Measurements from ENCODE around the gene STOML2.

The STOML2 gene

DNA sequence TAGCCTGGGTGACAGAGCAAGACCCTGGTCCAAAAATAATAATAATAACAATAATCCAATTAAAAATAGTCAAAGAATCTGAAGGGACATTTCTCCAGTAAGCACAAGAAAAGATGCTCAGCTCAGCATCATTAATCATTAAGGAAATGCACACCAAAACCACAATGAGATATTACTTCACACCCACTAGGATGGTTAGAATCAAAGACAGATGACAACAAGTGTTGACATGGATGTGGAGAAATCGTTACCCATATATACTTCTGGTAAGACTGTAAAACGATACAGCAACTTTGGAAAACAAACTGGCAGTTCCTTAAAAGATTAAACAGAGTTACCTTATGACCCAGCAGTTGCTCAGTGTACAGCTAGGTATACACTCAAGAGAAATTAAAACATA, 17.9 kb downstream of the STOML2 start (continued):
- TF ChIP-seq HOXA7 (CRISPR knock-in tag; IDR thresholded peaks at IDR 0.05; ENCODE audit: borderline replicate concordance) (no peak), ZFP41 (tag by site-specific recombination; IDR thresholded peaks at IDR 0.05; ENCODE audit: borderline replicate concordance) (no peak), ZNF629 (tag by site-specific recombination; IDR thresholded peaks at IDR 0.05) (no peak)

DNA sequence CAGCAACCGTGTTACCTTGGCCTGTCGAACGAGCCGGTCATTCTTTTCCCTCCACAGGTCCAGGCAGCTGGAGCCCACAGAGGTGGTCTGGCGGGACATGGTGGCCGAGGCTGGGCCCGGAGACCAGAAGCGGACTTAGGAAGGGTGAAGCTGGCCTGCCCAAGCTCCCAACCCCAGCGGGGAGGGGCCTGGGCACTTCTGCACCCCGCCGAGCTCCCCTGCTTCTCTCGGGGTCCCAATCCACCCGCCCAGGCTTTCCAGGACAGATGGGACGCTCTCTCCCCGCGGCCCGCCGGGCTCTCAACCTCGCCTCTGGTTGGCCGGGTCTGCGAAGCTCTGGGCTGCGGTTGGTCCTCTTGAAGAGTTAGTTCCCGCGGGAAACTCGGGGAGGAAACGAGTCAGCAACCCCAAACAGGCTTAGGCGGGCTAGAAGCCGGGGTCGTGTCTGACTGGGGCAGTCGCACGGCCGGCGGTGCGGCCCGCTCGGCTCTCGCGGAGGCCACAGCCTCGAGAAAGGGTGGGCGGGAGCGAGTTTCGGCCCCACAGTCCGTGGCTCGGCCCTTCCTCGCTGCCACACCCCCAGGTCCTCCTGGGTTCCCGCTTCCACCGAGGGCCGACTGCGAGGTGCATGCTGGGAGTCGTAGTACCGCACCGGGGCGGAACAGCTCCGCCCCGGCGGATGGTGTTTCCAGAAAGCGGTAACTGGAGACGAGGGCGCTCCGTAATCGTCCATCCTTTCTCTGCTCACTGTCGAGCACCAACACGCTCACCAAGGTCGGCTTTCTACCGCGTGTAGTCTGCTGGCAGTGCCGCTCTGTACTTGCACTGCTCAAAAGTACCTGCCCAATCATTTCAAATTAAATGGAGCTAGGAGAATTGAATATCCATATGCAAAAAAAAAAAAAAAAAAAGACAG, 23.2 kb downstream of the STOML2 start, which contains the start of gene FANCG:
Gene FANCG, minus strand, starts transcription at position 517 of the 916 bp plus-strand sequence. Its CDS starts 418 bp downstream, at position 99.
- Histone ChIP-seq H3K4me1 (ENCODE audit: control insufficient read depth, insufficient read depth, low read length) (no peaks in the 10 kb centered on the region), H3K9me3 (ENCODE audit: control insufficient read depth, insufficient read depth, low read depth, low read length) (no peaks in the 10 kb centered on the region), H3K36me3 (ENCODE audit: control insufficient read depth in 2 of 2, insufficient read depth in 1 of 2, low read length in 2 of 2) (peaks cover 0 to 36% of the 10 kb centered on the region in 2 experiments; a peak in 1 of 3 replicates), H3K27ac (ENCODE audit: extremely low read depth, low read depth, low read length) (peak within 1 kb of the TSS; percentile 84), H3K4me3 (ENCODE audit: low read depth, low read length) (peak within 1 kb of the TSS; percentile 77)
- CTCF ChIA-PET, result interaction anchor here (0.5 to 5.0 kb wide), 5 partner anchors 16 to 578 kb away, joined by 3 to 40 read pairs (median 4); partner anchors contain the start of gene PIGO
- POLR2A ChIA-PET, result interaction anchor here (0.5 to 4.5 kb wide), 20 partner anchors 9 to 1406 kb away, joined by 3 to 73 read pairs (median 6); partner anchors contain the start of genes ATOSB, CREB3, PIGO and STOML2
- TF ChIP-seq ZNF404 (tag by site-specific recombination; IDR thresholded peaks at IDR 0.05), result no peak
- no peak; the same call in 1 of the 2 replicates for TF ChIP-seq ZBTB21 (tag by site-specific recombination; IDR thresholded peaks at IDR 0.05)
- no peak for TF ChIP-seq ZNF37A (tag by site-specific recombination; IDR thresholded peaks at IDR 0.05)
- TF ChIP-seq ZNF132 (tag by site-specific recombination; IDR thresholded peaks at IDR 0.05; ENCODE audit: borderline replicate concordance), result no peak
- peak; percentile 55 for TF ChIP-seq KLF16 (tag by site-specific recombination; IDR thresholded peaks at IDR 0.05)
- TF ChIP-seq, protein P1, sequence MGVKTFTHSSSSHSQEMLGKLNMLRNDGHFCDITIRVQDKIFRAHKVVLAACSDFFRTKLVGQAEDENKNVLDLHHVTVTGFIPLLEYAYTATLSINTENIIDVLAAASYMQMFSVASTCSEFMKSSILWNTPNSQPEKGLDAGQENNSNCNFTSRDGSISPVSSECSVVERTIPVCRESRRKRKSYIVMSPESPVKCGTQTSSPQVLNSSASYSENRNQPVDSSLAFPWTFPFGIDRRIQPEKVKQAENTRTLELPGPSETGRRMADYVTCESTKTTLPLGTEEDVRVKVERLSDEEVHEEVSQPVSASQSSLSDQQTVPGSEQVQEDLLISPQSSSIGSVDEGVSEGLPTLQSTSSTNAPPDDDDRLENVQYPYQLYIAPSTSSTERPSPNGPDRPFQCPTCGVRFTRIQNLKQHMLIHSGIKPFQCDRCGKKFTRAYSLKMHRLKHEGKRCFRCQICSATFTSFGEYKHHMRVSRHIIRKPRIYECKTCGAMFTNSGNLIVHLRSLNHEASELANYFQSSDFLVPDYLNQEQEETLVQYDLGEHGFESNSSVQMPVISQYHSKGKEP (tag by site-specific recombination; IDR thresholded peaks at IDR 0.05), result no peak
- TF ChIP-seq ZBTB8A (tag by site-specific recombination; IDR thresholded peaks at IDR 0.05), result peak; percentile 51; the same call in 1 of the 2 replicates
- TF ChIP-seq ZNF366 (tag by site-specific recombination; conservative IDR thresholded peaks at IDR 0.05), result peak; percentile 44
- TF ChIP-seq IKZF3 (tag by site-specific recombination; IDR thresholded peaks at IDR 0.05), result no peak
- TF ChIP-seq, protein P2, sequence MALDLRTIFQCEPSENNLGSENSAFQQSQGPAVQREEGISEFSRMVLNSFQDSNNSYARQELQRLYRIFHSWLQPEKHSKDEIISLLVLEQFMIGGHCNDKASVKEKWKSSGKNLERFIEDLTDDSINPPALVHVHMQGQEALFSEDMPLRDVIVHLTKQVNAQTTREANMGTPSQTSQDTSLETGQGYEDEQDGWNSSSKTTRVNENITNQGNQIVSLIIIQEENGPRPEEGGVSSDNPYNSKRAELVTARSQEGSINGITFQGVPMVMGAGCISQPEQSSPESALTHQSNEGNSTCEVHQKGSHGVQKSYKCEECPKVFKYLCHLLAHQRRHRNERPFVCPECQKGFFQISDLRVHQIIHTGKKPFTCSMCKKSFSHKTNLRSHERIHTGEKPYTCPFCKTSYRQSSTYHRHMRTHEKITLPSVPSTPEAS (tag by site-specific recombination; IDR thresholded peaks at IDR 0.05), result no peak
- TF ChIP-seq SCRT2 (tag by site-specific recombination; IDR thresholded peaks at IDR 0.05), result no peak
- TF ChIP-seq SP3 (tag by site-specific recombination; IDR thresholded peaks at IDR 0.05), result peak; percentile 87
- no peak for TF ChIP-seq ZNF626 (tag by site-specific recombination; IDR thresholded peaks at IDR 0.05)
- TF ChIP-seq ZNF707 (tag by site-specific recombination; IDR thresholded peaks at IDR 0.05), result no peak
- TF ChIP-seq ZNF146 (tag by site-specific recombination; IDR thresholded peaks at IDR 0.05), result no peak
- TF ChIP-seq, protein P3, sequence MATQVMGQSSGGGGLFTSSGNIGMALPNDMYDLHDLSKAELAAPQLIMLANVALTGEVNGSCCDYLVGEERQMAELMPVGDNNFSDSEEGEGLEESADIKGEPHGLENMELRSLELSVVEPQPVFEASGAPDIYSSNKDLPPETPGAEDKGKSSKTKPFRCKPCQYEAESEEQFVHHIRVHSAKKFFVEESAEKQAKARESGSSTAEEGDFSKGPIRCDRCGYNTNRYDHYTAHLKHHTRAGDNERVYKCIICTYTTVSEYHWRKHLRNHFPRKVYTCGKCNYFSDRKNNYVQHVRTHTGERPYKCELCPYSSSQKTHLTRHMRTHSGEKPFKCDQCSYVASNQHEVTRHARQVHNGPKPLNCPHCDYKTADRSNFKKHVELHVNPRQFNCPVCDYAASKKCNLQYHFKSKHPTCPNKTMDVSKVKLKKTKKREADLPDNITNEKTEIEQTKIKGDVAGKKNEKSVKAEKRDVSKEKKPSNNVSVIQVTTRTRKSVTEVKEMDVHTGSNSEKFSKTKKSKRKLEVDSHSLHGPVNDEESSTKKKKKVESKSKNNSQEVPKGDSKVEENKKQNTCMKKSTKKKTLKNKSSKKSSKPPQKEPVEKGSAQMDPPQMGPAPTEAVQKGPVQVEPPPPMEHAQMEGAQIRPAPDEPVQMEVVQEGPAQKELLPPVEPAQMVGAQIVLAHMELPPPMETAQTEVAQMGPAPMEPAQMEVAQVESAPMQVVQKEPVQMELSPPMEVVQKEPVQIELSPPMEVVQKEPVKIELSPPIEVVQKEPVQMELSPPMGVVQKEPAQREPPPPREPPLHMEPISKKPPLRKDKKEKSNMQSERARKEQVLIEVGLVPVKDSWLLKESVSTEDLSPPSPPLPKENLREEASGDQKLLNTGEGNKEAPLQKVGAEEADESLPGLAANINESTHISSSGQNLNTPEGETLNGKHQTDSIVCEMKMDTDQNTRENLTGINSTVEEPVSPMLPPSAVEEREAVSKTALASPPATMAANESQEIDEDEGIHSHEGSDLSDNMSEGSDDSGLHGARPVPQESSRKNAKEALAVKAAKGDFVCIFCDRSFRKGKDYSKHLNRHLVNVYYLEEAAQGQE (tag by site-specific recombination; IDR thresholded peaks at IDR 0.05), result no peak
- no peak for TF ChIP-seq WT1 (tag by site-specific recombination; IDR thresholded peaks at IDR 0.05)
- TF ChIP-seq ZNF16 (tag by site-specific recombination; IDR thresholded peaks at IDR 0.05; ENCODE audit: low read depth), result no peak
- TF ChIP-seq, protein P4, sequence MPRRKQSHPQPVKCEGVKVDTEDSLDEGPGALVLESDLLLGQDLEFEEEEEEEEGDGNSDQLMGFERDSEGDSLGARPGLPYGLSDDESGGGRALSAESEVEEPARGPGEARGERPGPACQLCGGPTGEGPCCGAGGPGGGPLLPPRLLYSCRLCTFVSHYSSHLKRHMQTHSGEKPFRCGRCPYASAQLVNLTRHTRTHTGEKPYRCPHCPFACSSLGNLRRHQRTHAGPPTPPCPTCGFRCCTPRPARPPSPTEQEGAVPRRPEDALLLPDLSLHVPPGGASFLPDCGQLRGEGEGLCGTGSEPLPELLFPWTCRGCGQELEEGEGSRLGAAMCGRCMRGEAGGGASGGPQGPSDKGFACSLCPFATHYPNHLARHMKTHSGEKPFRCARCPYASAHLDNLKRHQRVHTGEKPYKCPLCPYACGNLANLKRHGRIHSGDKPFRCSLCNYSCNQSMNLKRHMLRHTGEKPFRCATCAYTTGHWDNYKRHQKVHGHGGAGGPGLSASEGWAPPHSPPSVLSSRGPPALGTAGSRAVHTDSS (tag by site-specific recombination; IDR thresholded peaks at IDR 0.05), result no peak
- TF ChIP-seq ZNF837 (tag by site-specific recombination; IDR thresholded peaks at IDR 0.05), result no peak
- 0 out of 2 replicates have a peak, but pooled peaks have one; percentile 16 for TF ChIP-seq RBAK (tag by site-specific recombination; IDR thresholded peaks at IDR 0.05)
- TF ChIP-seq ZNF610 (tag by site-specific recombination; IDR thresholded peaks at IDR 0.05; ENCODE audit: borderline replicate concordance), result peak; percentile 96
- 0 out of 2 replicates have a peak, but pooled peaks have one; percentile 28 for TF ChIP-seq YY2 (tag by site-specific recombination; IDR thresholded peaks at IDR 0.05)
- TF ChIP-seq ZNF560 (tag by site-specific recombination; IDR thresholded peaks at IDR 0.05; ENCODE audit: borderline replicate concordance), result no peak
- TF ChIP-seq ZNF654 (tag by site-specific recombination; IDR thresholded peaks at IDR 0.05; ENCODE audit: low read depth), result no peak
